Activated naive CD4-positive, alpha-beta T cell treated with anti-CD3 and anti-CD28 coated beads, Interleukin-2, amount 50 U/mL, for 72 hours (primary cell): ENCODE data around the gene ACHE. TPM values are rescaled to one million over a fixed set of nuclear protein-coding genes. Genes with fewer than 3 reads are reported as not detected.

Experiments
- ATAC-seq, 2 donors: fragments of 150-1000 bp; cut with Tn5 transposase; 2 replicates each; pipeline ENCODE4 v1.10.0; 2021; ENCODE audit warnings: mild to moderate bottlenecking in 2 of 2, moderate library complexity in 2 of 2
- DNase-seq, 2 donors: peaks; one replicate each; pipeline ENCODE4 v3.0.0; 2021 to 2022; ENCODE audit warnings: low spot score in 2 of 2
- H3K27ac Mint-ChIP-seq, 2 donors: one replicate each; pipeline ENCODE4 v1.8.0; 2022; ENCODE audit warnings: mild to moderate bottlenecking in 2 of 2, mixed read lengths in 2 of 2
- H3K36me3 Mint-ChIP-seq, 2 donors: one replicate each; pipeline ENCODE4 v1.8.0; 2022; ENCODE audit warnings: mixed read lengths in 2 of 2
- H3K9me3 Mint-ChIP-seq, 2 donors: one replicate each; pipeline ENCODE4 v1.8.0; 2022; ENCODE audit warnings: mixed read lengths in 2 of 2
- total RNA-seq, 2 donors: library from RNA; stranded (reverse); gene quantifications; one replicate each; pipeline ENCODE4 v1.2.3, GENCODE V29; 2022

ACHE gene
- total RNA-seq, 2 donors from 2014 or later: 0.12 TPM; not detected in 1

GRCh38 chr7:100875356-100875751 lies 20.3 kb downstream of the ACHE start:
- H3K36me3 Mint-ChIP-seq: peaks cover 55 to 58% of the 10 kb centered on the region in 2 donors
- H3K27ac Mint-ChIP-seq: peak overlapping the region; percentile 97 to 99
- H3K9me3 Mint-ChIP-seq: no peaks in the 10 kb centered on the region
- DNase-seq (no peak), ATAC-seq (peak; percentile 52 to 67)

GRCh38 chr7:100874577-100875355 lies 20.9 kb downstream of the ACHE start, which contains the start of gene SRRT:
Gene SRRT (plus strand): TSS chr7:100875103. CDS start chr7:100875591, 488 bp downstream.
- H3K36me3 Mint-ChIP-seq: peaks cover 52% of the 10 kb centered on the region in 2 donors
- ATAC-seq (peak; percentile 95 to 97), DNase-seq (peak; percentile 98)
- H3K9me3 Mint-ChIP-seq: no peaks in the 10 kb centered on the region
- peak within 1 kb of the TSS; percentile 97 to 99 for H3K27ac Mint-ChIP-seq

- ATAC-seq (no peak), DNase-seq (no peak)
- peaks cover 49 to 50% of the 10 kb centered on the region in 2 donors for H3K36me3 Mint-ChIP-seq
Measured at GRCh38 chr7:100874300-100874576, 21.4 kb downstream of the ACHE start.

GRCh38 chr7:100873599-100874299 lies 21.9 kb downstream of the ACHE start:
- ATAC-seq (no peak), DNase-seq (no peak)
- no peaks in the 10 kb centered on the region for H3K9me3 Mint-ChIP-seq
- peaks cover 46 to 49% of the 10 kb centered on the region in 2 donors for H3K36me3 Mint-ChIP-seq
- peak overlapping the region; percentile 97 to 99 for H3K27ac Mint-ChIP-seq

More at GRCh38 chr7:100874300-100874576, 21.4 kb downstream of the ACHE start:
- Mint-ChIP-seq H3K27ac (peak overlapping the region; percentile 97 to 99), H3K9me3 (no peaks in the 10 kb centered on the region)

- Mint-ChIP-seq H3K27ac (peak overlapping the region; percentile 88 to 96), H3K9me3 (no peaks in the 10 kb centered on the region), H3K36me3 (peaks cover 6 to 11% of the 10 kb centered on the region in 2 donors)
- ATAC-seq (no peak), DNase-seq (no peak)
Measured at GRCh38 chr7:100867776-100868485, 27.8 kb downstream of the ACHE start.

- H3K27ac Mint-ChIP-seq: peak within 1 kb of the TSS; percentile 96 to 98
- no peaks in the 10 kb centered on the region for H3K9me3 Mint-ChIP-seq
- peaks cover 6 to 11% of the 10 kb centered on the region in 2 donors for H3K36me3 Mint-ChIP-seq
Measured at GRCh38 chr7:100867040-100867775, 28.5 kb downstream of the ACHE start, which contains the start of gene TRIP6. Gene TRIP6 (plus strand): TSS chr7:100867387. CDS start chr7:100867498, 111 bp downstream.

GRCh38 chr7:100866729-100867039 lies 29.0 kb downstream of the ACHE start:
- H3K9me3 Mint-ChIP-seq: no peaks in the 10 kb centered on the region
- DNase-seq: no peak
- peaks cover 6 to 10% of the 10 kb centered on the region in 2 donors for H3K36me3 Mint-ChIP-seq
- ATAC-seq: no peak
- peak overlapping the region; percentile 96 to 98 for H3K27ac Mint-ChIP-seq

More at GRCh38 chr7:100867040-100867775, 28.5 kb downstream of the ACHE start, which contains the start of gene TRIP6:
- peak; percentile 62 to 84 for DNase-seq
- peak; percentile 72 to 88 for ATAC-seq

GRCh38 chr7:100865938-100866728 lies 29.6 kb downstream of the ACHE start:
- H3K36me3 Mint-ChIP-seq: peaks cover 6% of the 10 kb centered on the region in 2 donors
- DNase-seq: no peak
- no peaks in the 10 kb centered on the region for H3K9me3 Mint-ChIP-seq
- peak; percentile 48 to 57 for ATAC-seq
- H3K27ac Mint-ChIP-seq: peak overlapping the region; percentile 44 to 96

- H3K36me3 Mint-ChIP-seq: peaks cover 6 to 11% of the 10 kb centered on the region in 2 donors
- DNase-seq (no peak), ATAC-seq (no peak)
- peak overlapping the region in 1 of 2 donors; percentile 96 for H3K27ac Mint-ChIP-seq
- H3K9me3 Mint-ChIP-seq: no peaks in the 10 kb centered on the region
Measured at GRCh38 chr7:100865372-100865911, 30.2 kb downstream of the ACHE start.

GRCh38 chr7:100864263-100864845 lies 31.3 kb downstream of the ACHE start:
- Mint-ChIP-seq H3K27ac (no peak overlapping the region), H3K36me3 (peaks cover 6 to 18% of the 10 kb centered on the region in 2 donors), H3K9me3 (no peaks in the 10 kb centered on the region)
- no peak for ATAC-seq
- DNase-seq: no peak

- no peaks in the 10 kb centered on the region for H3K9me3 Mint-ChIP-seq
Measured at GRCh38 chr7:100863406-100863950, 32.2 kb downstream of the ACHE start.

GRCh38 chr7:100861616-100861985 lies 34.1 kb downstream of the ACHE start:
- Mint-ChIP-seq H3K27ac (no peak overlapping the region), H3K9me3 (no peaks in the 10 kb centered on the region), H3K36me3 (peaks cover 0 to 11% of the 10 kb centered on the region in 2 donors)
- DNase-seq (no peak), ATAC-seq (no peak)

More at GRCh38 chr7:100863406-100863950, 32.2 kb downstream of the ACHE start:
- DNase-seq (no peak), ATAC-seq (no peak)
- Mint-ChIP-seq H3K27ac (no peak overlapping the region), H3K36me3 (peaks cover 6 to 18% of the 10 kb centered on the region in 2 donors)

GRCh38 chr7:100860702-100861615 lies 34.7 kb downstream of the ACHE start:
- peaks cover 0 to 11% of the 10 kb centered on the region in 2 donors for H3K36me3 Mint-ChIP-seq
- DNase-seq (no peak), ATAC-seq (no peak)
- no peaks in the 10 kb centered on the region for H3K9me3 Mint-ChIP-seq
- no peak overlapping the region for H3K27ac Mint-ChIP-seq

GRCh38 chr7:100859856-100860255 lies 35.8 kb downstream of the ACHE start:
- Mint-ChIP-seq H3K27ac (no peak overlapping the region), H3K36me3 (peaks cover 0 to 11% of the 10 kb centered on the region in 2 donors), H3K9me3 (no peaks in the 10 kb centered on the region)
- no peak for ATAC-seq
- no peak for DNase-seq
